Dendritic cell treated with granulocyte-macrophage colony-stimulating factor and Interleukin-4, amounts not matched to agents 40 ng/mL and 50 ng/mL, for 4 days (primary cell): ENCODE results near the gene ST7.

ENCODE experiments used
- H3K27ac Mint-ChIP-seq: one replicate; pipeline ENCODE4 v1.8.0; 2022; ENCODE audit warnings: mild to moderate bottlenecking, mixed read lengths
- H3K27me3 Mint-ChIP-seq: one replicate; pipeline ENCODE4 v1.8.0; 2022; ENCODE audit warnings: mild to moderate bottlenecking, mixed read lengths
- H3K36me3 Mint-ChIP-seq: one replicate; pipeline ENCODE4 v1.8.0; 2022; ENCODE audit warnings: low read depth, mixed read lengths
- H3K4me1 Mint-ChIP-seq: one replicate; pipeline ENCODE4 v1.8.0; 2022; ENCODE audit warnings: low read depth, mixed read lengths
- H3K4me3 Mint-ChIP-seq: one replicate; pipeline ENCODE4 v1.8.0; 2022; ENCODE audit warnings: mild to moderate bottlenecking, moderate library complexity, mixed read lengths
- H3K9me3 Mint-ChIP-seq: one replicate; pipeline ENCODE4 v1.8.0; 2022; ENCODE audit warnings: mixed read lengths
- intact Hi-C: fragments of 100-400 bp; cut with micrococcal nuclease; formaldehyde crosslinking; loops from one replicate; pipeline ENCODE4 v1.15.0; 2022

ST7 gene

GRCh38 chr7:116953372-116953905, at the start of gene ST7:
ST7 (plus strand) TSS chr7:116953501; CDS start chr7:116953541, 40 bp downstream.
- peaks cover 5% of the 10 kb centered on the region for H3K36me3 Mint-ChIP-seq
- intact Hi-C loops = no loop called here
- H3K4me3 Mint-ChIP-seq = peak within 1 kb of the TSS; percentile 81
- peaks cover 33% of the 10 kb centered on the region for H3K4me1 Mint-ChIP-seq
- H3K27me3 Mint-ChIP-seq = no peaks in the 10 kb centered on the region
- H3K9me3 Mint-ChIP-seq = no peaks in the 10 kb centered on the region
- peak within 1 kb of the TSS; percentile 91 for H3K27ac Mint-ChIP-seq

GRCh38 chr7:116906391-116906790, 46.9 kb upstream of the ST7 start:
- H3K4me3 Mint-ChIP-seq = no peak overlapping the region
- H3K27ac Mint-ChIP-seq = no peak overlapping the region
- H3K27me3 Mint-ChIP-seq = no peaks in the 10 kb centered on the region
- peaks cover 11% of the 10 kb centered on the region for H3K4me1 Mint-ChIP-seq
- H3K36me3 Mint-ChIP-seq = peaks cover 76% of the 10 kb centered on the region
- no peaks in the 10 kb centered on the region for H3K9me3 Mint-ChIP-seq
- intact Hi-C loops = no loop called here

GRCh38 chr7:116910383-116910782, 42.9 kb upstream of the ST7 start:
- H3K9me3 Mint-ChIP-seq = no peaks in the 10 kb centered on the region
- no peaks in the 10 kb centered on the region for H3K27me3 Mint-ChIP-seq
- no peak overlapping the region for H3K4me3 Mint-ChIP-seq
- no peak overlapping the region for H3K27ac Mint-ChIP-seq
- intact Hi-C loops = no loop called here
- no peaks in the 10 kb centered on the region for H3K4me1 Mint-ChIP-seq
- H3K36me3 Mint-ChIP-seq = peaks cover 84% of the 10 kb centered on the region

GRCh38 chr7:116911801-116912200, 41.5 kb upstream of the ST7 start:
- no peaks in the 10 kb centered on the region for H3K27me3 Mint-ChIP-seq
- H3K4me3 Mint-ChIP-seq = no peak overlapping the region
- no peak overlapping the region for H3K27ac Mint-ChIP-seq
- no peaks in the 10 kb centered on the region for H3K9me3 Mint-ChIP-seq
- H3K36me3 Mint-ChIP-seq = peaks cover 84% of the 10 kb centered on the region
- intact Hi-C loops = no loop called here
- no peaks in the 10 kb centered on the region for H3K4me1 Mint-ChIP-seq

- peaks cover 88% of the 10 kb centered on the region for H3K36me3 Mint-ChIP-seq
- no peaks in the 10 kb centered on the region for H3K4me1 Mint-ChIP-seq
- H3K27me3 Mint-ChIP-seq = no peaks in the 10 kb centered on the region
- H3K9me3 Mint-ChIP-seq = no peaks in the 10 kb centered on the region
- H3K4me3 Mint-ChIP-seq = no peak overlapping the region
- H3K27ac Mint-ChIP-seq = no peak overlapping the region
- intact Hi-C loops = no loop called here
These were observed 40.9 kb upstream of the ST7 start for GRCh38 chr7:116912269-116912909.

- Mint-ChIP-seq H3K4me3 (no peak overlapping the region), H3K27ac (no peak overlapping the region), H3K27me3 (no peaks in the 10 kb centered on the region), H3K36me3 (peaks cover 70% of the 10 kb centered on the region), H3K4me1 (no peaks in the 10 kb centered on the region), H3K9me3 (no peaks in the 10 kb centered on the region)
- intact Hi-C loops = no loop called here
These were observed 34.6 kb upstream of the ST7 start for GRCh38 chr7:116918704-116919103.

GRCh38 chr7:116920359-116920758, 32.9 kb upstream of the ST7 start:
- Mint-ChIP-seq H3K4me1 (no peaks in the 10 kb centered on the region), H3K9me3 (no peaks in the 10 kb centered on the region), H3K4me3 (no peak overlapping the region), H3K36me3 (peaks cover 53% of the 10 kb centered on the region), H3K27ac (no peak overlapping the region), H3K27me3 (no peaks in the 10 kb centered on the region)
- intact Hi-C loops = no loop called here

- intact Hi-C loops = no loop called here
- H3K4me1 Mint-ChIP-seq = no peaks in the 10 kb centered on the region
- H3K36me3 Mint-ChIP-seq = peaks cover 37% of the 10 kb centered on the region
- H3K27ac Mint-ChIP-seq = no peak overlapping the region
- no peaks in the 10 kb centered on the region for H3K27me3 Mint-ChIP-seq
- no peaks in the 10 kb centered on the region for H3K9me3 Mint-ChIP-seq
- no peak overlapping the region for H3K4me3 Mint-ChIP-seq
These were observed 30.8 kb upstream of the ST7 start for GRCh38 chr7:116922545-116922944.

GRCh38 chr7:116924741-116925140, 28.6 kb upstream of the ST7 start:
- no peaks in the 10 kb centered on the region for H3K4me1 Mint-ChIP-seq
- H3K9me3 Mint-ChIP-seq = no peaks in the 10 kb centered on the region
- no peak overlapping the region for H3K4me3 Mint-ChIP-seq
- intact Hi-C loops = no loop called here
- no peak overlapping the region for H3K27ac Mint-ChIP-seq
- H3K27me3 Mint-ChIP-seq = peaks cover 4% of the 10 kb centered on the region
- H3K36me3 Mint-ChIP-seq = peaks cover 21% of the 10 kb centered on the region

- intact Hi-C loops = no loop called here
- Mint-ChIP-seq H3K9me3 (no peaks in the 10 kb centered on the region), H3K27ac (no peak overlapping the region), H3K36me3 (no peaks in the 10 kb centered on the region), H3K4me3 (no peak overlapping the region), H3K4me1 (peaks cover 5% of the 10 kb centered on the region), H3K27me3 (peaks cover 12% of the 10 kb centered on the region)
These were observed 24.3 kb upstream of the ST7 start for GRCh38 chr7:116929021-116929420.

- intact Hi-C loops = loop anchor here (2.0 to 5.0 kb wide), 3 partner anchors 52 to 197 kb away; no protein-coding TSS in a partner anchor
- Mint-ChIP-seq H3K27ac (no peak overlapping the region), H3K4me1 (peaks cover 5% of the 10 kb centered on the region), H3K4me3 (no peak overlapping the region), H3K36me3 (no peaks in the 10 kb centered on the region), H3K9me3 (no peaks in the 10 kb centered on the region), H3K27me3 (peaks cover 12% of the 10 kb centered on the region)
These were observed 23.1 kb upstream of the ST7 start for GRCh38 chr7:116929914-116930913.

- intact Hi-C loops = loop anchor here (5.0 kb wide), 1 partner anchor 50 kb away; no protein-coding TSS in a partner anchor
- Mint-ChIP-seq H3K9me3 (no peaks in the 10 kb centered on the region), H3K4me1 (peaks cover 10% of the 10 kb centered on the region), H3K36me3 (no peaks in the 10 kb centered on the region), H3K4me3 (no peak overlapping the region), H3K27ac (no peak overlapping the region), H3K27me3 (peaks cover 16% of the 10 kb centered on the region)
These were observed 20.7 kb upstream of the ST7 start for GRCh38 chr7:116932566-116932965.

GRCh38 chr7:116933465-116933864, 19.8 kb upstream of the ST7 start:
- no peak overlapping the region for H3K4me3 Mint-ChIP-seq
- intact Hi-C loops = loop anchor here (5.0 kb wide), 1 partner anchor 49 kb away; no protein-coding TSS in a partner anchor
- H3K36me3 Mint-ChIP-seq = no peaks in the 10 kb centered on the region
- peaks cover 10% of the 10 kb centered on the region for H3K4me1 Mint-ChIP-seq
- H3K9me3 Mint-ChIP-seq = no peaks in the 10 kb centered on the region
- peaks cover 18% of the 10 kb centered on the region for H3K27me3 Mint-ChIP-seq
- H3K27ac Mint-ChIP-seq = no peak overlapping the region

- H3K4me1 Mint-ChIP-seq = peaks cover 10% of the 10 kb centered on the region
- H3K27me3 Mint-ChIP-seq = peaks cover 14% of the 10 kb centered on the region
- H3K36me3 Mint-ChIP-seq = no peaks in the 10 kb centered on the region
- no peak overlapping the region for H3K4me3 Mint-ChIP-seq
- intact Hi-C loops = loop anchor here (5.0 kb wide), 1 partner anchor 48 kb away; no protein-coding TSS in a partner anchor
- no peaks in the 10 kb centered on the region for H3K9me3 Mint-ChIP-seq
- no peak overlapping the region for H3K27ac Mint-ChIP-seq
These were observed 18.7 kb upstream of the ST7 start for GRCh38 chr7:116934580-116934979.
